Panc1 (cell line): ENCODE measurements around the gene TBCC. TPM values are rescaled to one million over a fixed set of nuclear protein-coding genes. Genes with fewer than 3 reads are reported as not detected.

ENCODE experiments used
- ATAC-seq: fragments of 200-7000 bp; cut with Tn5 transposase; 2 replicates; pipeline ENCODE4 v1.9.1; 2020; ENCODE audit warnings: mild to moderate bottlenecking, moderate library complexity
- BruUV-seq: library from RNA; stranded (reverse); fragments of 400-500 nt; replicated peaks from 2 replicates; lab custom pipeline; 2021; lab: Mats Ljungman, UMichigan
- CTCF ChIA-PET: fragments of 300-600 bp; sonication (Branson Sonifier 250); formaldehyde crosslinking; loops from one replicate; lab custom pipeline; 2022; ENCODE audit warnings: antibody characterized with exemption; lab: Charles Lee
- POLR2A ChIA-PET: fragments of 300-600 bp; sonication (Branson Sonifier 250); formaldehyde crosslinking; loops from one replicate; lab custom pipeline; 2022; ENCODE audit warnings: antibody characterized with exemption; lab: Charles Lee
- DNase-seq: peaks from one replicate; pipeline ENCODE4 v3.0.0-alpha.2; 2010; ENCODE audit warnings: low read depth, low spot score
- H3K27ac ChIP-seq: 2 replicates; pipeline ENCODE4 v1.5.1; 2011; ENCODE audit warnings: mild to moderate bottlenecking, low read length, inconsistent platforms
- H3K27me3 ChIP-seq: fragments of 200-500 bp; sonication (Bioruptor generic); 2 replicates; pipeline ENCODE4 v1.6.0; 2014; ENCODE audit warnings: low read length, inconsistent platforms; ENCODE audit not compliant: control insufficient read depth, insufficient read depth
- H3K36me3 ChIP-seq: fragments of 200-500 bp; sonication (Bioruptor generic); 2 replicates; pipeline ENCODE4 v1.5.1; 2014; ENCODE audit warnings: inconsistent platforms, mild to moderate bottlenecking, low read length, moderate library complexity; ENCODE audit not compliant: control insufficient read depth, insufficient read depth
- H3K4me1 ChIP-seq: 2 replicates; pipeline ENCODE4 v1.5.1; 2011; ENCODE audit warnings: inconsistent platforms, mild to moderate bottlenecking, low read length, moderate library complexity; ENCODE audit not compliant: control insufficient read depth, insufficient read depth
- H3K4me3 ChIP-seq, 2 experiments: 2 replicates each; pipeline ENCODE4 v1.5.1; 2011 to 2012; ENCODE audit warnings: low read depth in 2 of 2, low read length in 2 of 2, mild to moderate bottlenecking in 2 of 2, inconsistent platforms in 1 of 2, moderate library complexity in 1 of 2
- H3K9me3 ChIP-seq: fragments of 200-500 bp; sonication (Bioruptor generic); 2 replicates; pipeline ENCODE4 v1.5.1; 2014; ENCODE audit warnings: low read depth, mild to moderate bottlenecking, inconsistent platforms, low read length, moderate library complexity; ENCODE audit not compliant: control insufficient read depth, insufficient read depth
- POLR2AphosphoS5 ChIP-seq: IDR thresholded peaks from 2 replicates; pipeline ENCODE4 v1.6.1; 2012; ENCODE audit warnings: mild to moderate bottlenecking, low read depth, low read length, moderate library complexity
- SIN3A ChIP-seq: IDR thresholded peaks from 2 replicates; pipeline ENCODE4 v1.6.1; 2012; ENCODE audit warnings: low read depth, mild to moderate bottlenecking, low read length, moderate library complexity, borderline replicate concordance; ENCODE audit not compliant: insufficient read depth
- TCF7L2 ChIP-seq: IDR thresholded peaks from 2 replicates; pipeline ENCODE4 v1.6.1; 2011; ENCODE audit warnings: mild to moderate bottlenecking, low read depth, low read length, inconsistent platforms
- in situ Hi-C: cut with HindIII; loops from 2 replicates; pipeline ENCODE4 v1.10.0; 2016; ENCODE audit warnings: low sequenced_read_pairs, low pct_unique_long_range_greater_than_20kb
- intact Hi-C: fragments of 100-400 bp; cut with micrococcal nuclease; formaldehyde crosslinking; loops from one replicate; pipeline ENCODE4 v1.10.0; 2022; ENCODE audit not compliant: unreplicated experiment
- total RNA-seq: library from RNA; stranded (reverse); gene quantifications from one replicate; pipeline ENCODE4 v1.2.1, GENCODE V29; 2021; ENCODE audit not compliant: unreplicated experiment
- TF ChIP-seq, protein P1 (sequence below): fragments of 450-650 bp; IDR thresholded peaks from 2 replicates; pipeline ENCODE4 v1.5.1; 2017; ENCODE audit warnings: mild to moderate bottlenecking
- TF ChIP-seq, protein P2 (sequence below), 2 experiments: IDR thresholded peaks; 2 replicates each; pipeline ENCODE4 v1.6.1; 2011 to 2012; ENCODE audit warnings: low read depth in 2 of 2, control low read depth in 1 of 2, low read length in 1 of 2, mild to moderate bottlenecking in 1 of 2, moderate library complexity in 1 of 2; ENCODE audit not compliant: insufficient read depth in 1 of 2

Gene TBCC
- total RNA-seq, 1 experiment from 2014 or later = 25.7 TPM

DNA sequence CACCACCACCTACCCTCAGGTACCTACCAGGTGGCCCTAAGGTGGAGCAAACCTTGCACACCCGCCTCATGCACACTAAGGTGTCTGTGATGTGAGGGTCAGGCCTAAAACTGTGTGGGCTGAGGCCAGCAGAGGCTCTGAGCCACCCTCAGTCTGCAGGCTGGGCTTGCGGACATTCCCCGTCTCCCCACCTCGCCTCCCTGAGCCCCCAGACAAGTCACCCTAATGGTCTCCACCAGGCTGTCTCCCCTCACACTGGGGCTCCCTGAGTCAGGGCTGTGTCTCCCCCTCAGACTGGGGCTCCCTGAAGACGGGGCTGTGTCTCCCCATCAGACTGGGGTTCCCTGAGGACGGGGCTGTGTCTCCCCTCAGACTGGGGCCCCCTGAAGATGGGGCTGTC lies 36.0 kb downstream of the TBCC start:
- DNase-seq (no peak), ATAC-seq (no peak)
- Histone ChIP-seq H3K4me3 (no peak overlapping the region), H3K9me3 (no peaks in the 10 kb centered on the region), H3K27me3 (no peaks in the 10 kb centered on the region), H3K4me1 (no peaks in the 10 kb centered on the region; the same call in 1 of the 2 replicates), H3K27ac (no peak overlapping the region), H3K36me3 (no peaks in the 10 kb centered on the region)
- TF ChIP-seq TCF7L2 (no peak), POLR2AphosphoS5 (no peak), SIN3A (no peak)
- TF ChIP-seq, protein P1, sequence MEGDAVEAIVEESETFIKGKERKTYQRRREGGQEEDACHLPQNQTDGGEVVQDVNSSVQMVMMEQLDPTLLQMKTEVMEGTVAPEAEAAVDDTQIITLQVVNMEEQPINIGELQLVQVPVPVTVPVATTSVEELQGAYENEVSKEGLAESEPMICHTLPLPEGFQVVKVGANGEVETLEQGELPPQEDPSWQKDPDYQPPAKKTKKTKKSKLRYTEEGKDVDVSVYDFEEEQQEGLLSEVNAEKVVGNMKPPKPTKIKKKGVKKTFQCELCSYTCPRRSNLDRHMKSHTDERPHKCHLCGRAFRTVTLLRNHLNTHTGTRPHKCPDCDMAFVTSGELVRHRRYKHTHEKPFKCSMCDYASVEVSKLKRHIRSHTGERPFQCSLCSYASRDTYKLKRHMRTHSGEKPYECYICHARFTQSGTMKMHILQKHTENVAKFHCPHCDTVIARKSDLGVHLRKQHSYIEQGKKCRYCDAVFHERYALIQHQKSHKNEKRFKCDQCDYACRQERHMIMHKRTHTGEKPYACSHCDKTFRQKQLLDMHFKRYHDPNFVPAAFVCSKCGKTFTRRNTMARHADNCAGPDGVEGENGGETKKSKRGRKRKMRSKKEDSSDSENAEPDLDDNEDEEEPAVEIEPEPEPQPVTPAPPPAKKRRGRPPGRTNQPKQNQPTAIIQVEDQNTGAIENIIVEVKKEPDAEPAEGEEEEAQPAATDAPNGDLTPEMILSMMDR = no peak
- TF ChIP-seq, protein P2, sequence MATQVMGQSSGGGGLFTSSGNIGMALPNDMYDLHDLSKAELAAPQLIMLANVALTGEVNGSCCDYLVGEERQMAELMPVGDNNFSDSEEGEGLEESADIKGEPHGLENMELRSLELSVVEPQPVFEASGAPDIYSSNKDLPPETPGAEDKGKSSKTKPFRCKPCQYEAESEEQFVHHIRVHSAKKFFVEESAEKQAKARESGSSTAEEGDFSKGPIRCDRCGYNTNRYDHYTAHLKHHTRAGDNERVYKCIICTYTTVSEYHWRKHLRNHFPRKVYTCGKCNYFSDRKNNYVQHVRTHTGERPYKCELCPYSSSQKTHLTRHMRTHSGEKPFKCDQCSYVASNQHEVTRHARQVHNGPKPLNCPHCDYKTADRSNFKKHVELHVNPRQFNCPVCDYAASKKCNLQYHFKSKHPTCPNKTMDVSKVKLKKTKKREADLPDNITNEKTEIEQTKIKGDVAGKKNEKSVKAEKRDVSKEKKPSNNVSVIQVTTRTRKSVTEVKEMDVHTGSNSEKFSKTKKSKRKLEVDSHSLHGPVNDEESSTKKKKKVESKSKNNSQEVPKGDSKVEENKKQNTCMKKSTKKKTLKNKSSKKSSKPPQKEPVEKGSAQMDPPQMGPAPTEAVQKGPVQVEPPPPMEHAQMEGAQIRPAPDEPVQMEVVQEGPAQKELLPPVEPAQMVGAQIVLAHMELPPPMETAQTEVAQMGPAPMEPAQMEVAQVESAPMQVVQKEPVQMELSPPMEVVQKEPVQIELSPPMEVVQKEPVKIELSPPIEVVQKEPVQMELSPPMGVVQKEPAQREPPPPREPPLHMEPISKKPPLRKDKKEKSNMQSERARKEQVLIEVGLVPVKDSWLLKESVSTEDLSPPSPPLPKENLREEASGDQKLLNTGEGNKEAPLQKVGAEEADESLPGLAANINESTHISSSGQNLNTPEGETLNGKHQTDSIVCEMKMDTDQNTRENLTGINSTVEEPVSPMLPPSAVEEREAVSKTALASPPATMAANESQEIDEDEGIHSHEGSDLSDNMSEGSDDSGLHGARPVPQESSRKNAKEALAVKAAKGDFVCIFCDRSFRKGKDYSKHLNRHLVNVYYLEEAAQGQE (IDR thresholded peaks at IDR 0.05; ENCODE audit: insufficient read depth in 1 of 2, low read depth in 2 of 2, low read length in 1 of 2) = no peak
- no TSS peak for BruUV-seq
- ChIA-PET POLR2A (no interaction called here), CTCF (no interaction called here)
- in situ Hi-C loops = no loop called here
- intact Hi-C loops = no loop called here

DNA sequence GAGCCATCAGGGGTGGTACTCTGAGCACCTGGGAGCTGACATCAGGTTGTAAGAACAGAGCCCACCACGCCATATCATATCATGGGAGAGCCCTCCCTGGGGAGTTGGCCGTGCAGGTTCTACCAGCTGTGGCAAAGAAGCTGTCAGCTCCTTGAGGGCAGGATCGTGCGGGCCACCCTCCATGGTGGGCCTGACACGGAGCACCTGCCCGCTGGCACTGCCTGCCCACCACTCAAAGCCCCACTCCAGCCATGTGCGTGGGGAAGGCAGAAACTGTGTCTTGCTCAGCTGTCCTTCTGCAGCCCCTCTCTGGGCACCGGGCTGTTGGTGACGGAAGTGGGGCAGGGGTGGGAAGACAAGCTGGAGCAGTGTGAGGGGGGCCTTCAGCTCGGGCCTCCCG lies 37.8 kb downstream of the TBCC start:
- ATAC-seq (no peak), DNase-seq (no peak)
- Histone ChIP-seq H3K4me3 (no peak overlapping the region), H3K36me3 (no peaks in the 10 kb centered on the region), H3K9me3 (no peaks in the 10 kb centered on the region), H3K27me3 (no peaks in the 10 kb centered on the region), H3K4me1 (no peaks in the 10 kb centered on the region), H3K27ac (no peak overlapping the region)
- intact Hi-C loops = no loop called here
- ChIA-PET POLR2A (no interaction called here), CTCF (no interaction called here)
- in situ Hi-C loops = no loop called here
- no TSS peak for BruUV-seq
- no peak for TF ChIP-seq TCF7L2
- TF ChIP-seq, protein P2 (IDR thresholded peaks at IDR 0.05; ENCODE audit: insufficient read depth in 1 of 2, low read depth in 2 of 2, low read length in 1 of 2) = no peak
- TF ChIP-seq, protein P1 = no peak
- no peak for TF ChIP-seq POLR2AphosphoS5
- TF ChIP-seq SIN3A = no peak
